ENCODE data around the gene ZNF263.

ZNF263 gene

GRCh38 chr16:3327514-3327913 lies 44.2 kb downstream of the ZNF263 start:
- DNase-seq (ENCODE audit: low read depth), result no peak

DNA sequence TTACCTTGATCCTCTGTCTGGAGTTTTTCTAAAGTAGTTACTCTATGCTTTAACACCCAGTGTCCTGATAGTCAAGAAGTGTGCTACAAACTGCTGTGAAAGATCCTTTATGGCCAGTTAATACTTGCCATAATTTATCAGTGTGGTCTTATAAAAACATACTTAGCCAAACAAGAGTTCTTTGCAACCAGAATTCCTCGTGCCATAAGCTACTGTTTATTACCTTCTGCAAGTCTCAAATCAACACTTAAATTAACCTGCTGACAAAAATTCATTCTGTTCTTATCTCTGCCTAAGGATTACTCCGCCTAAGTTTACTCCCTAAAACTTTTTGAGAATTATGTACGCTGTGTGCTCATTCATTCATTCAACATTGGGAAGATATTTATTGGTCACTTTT lies 44.8 kb downstream of the ZNF263 start:
- DNase-seq (ENCODE audit: low read depth), result no peak

DNA sequence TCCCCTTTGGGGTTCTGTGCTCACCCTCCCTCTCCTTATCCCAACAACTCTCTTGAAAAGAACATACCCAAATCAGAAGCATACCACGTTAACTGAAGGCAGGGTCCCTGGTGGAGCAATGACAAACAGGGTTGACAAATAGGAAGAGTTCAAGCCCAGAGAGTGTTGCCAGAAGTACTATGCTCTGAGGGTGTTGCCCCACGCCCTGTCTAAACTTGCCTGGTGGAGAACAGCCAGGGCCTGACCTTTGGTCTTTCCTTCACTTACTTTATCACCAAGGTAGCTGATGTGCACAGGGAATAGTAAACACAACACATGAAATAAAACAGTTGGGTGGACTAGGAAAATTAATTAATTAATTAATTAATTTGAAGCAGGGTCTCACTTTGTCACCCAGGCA lies 45.4 kb downstream of the ZNF263 start:
- DNase-seq (ENCODE audit: low read depth), result no peak
